Endothelial cell of umbilical vein (primary cell): ENCODE measurements around the gene CNDP2. TPM values are rescaled to one million over a fixed set of nuclear protein-coding genes. Genes with fewer than 3 reads are reported as not detected.

ENCODE experiments used
- BruUV-seq: library from RNA; stranded (reverse); fragments of 400-500 nt; replicated peaks from 2 replicates; lab custom pipeline; 2021; lab: Mats Ljungman, UMichigan
- CTCF ChIA-PET: fragments of 300-600, 350-600 bp; sonication (Branson Sonifier 250); formaldehyde crosslinking; loops from one replicate; lab custom pipeline; 2021; ENCODE audit warnings: antibody characterized with exemption, inconsistent platforms; lab: Charles Lee
- POLR2A ChIA-PET: fragments of 300-600, 350-600 bp; sonication (Branson Sonifier 250); formaldehyde crosslinking; loops from one replicate; lab custom pipeline; 2021; ENCODE audit warnings: antibody characterized with exemption, inconsistent platforms; lab: Charles Lee
- DNase-seq: peaks from one replicate; pipeline ENCODE4 v3.0.0-alpha.2; 2011; ENCODE audit warnings: low read depth, low spot score
- FAIRE-seq: peaks from 2 replicates; lab custom pipeline; 2011; peaks lifted over from hg19 to GRCh38; lab: Jason Lieb, UNC
- H2AFZ ChIP-seq: 2 replicates; pipeline ENCODE4 v1.6.0; 2012; ENCODE audit warnings: low read depth, low read length, control low read depth, inconsistent platforms
- H3K27ac ChIP-seq: 2 replicates; pipeline ENCODE4 v1.5.1; 2011; ENCODE audit warnings: low read depth, mild to moderate bottlenecking, control low read depth, low read length, moderate library complexity; ENCODE audit not compliant: insufficient read depth
- H3K27me3 ChIP-seq, 2 experiments: 2 replicates each; pipeline versions ENCODE4 v1.6.0 to v1.6.1; 2011; ENCODE audit warnings: low read length in 2 of 2, mixed read lengths in 1 of 2; ENCODE audit not compliant: control insufficient read depth in 2 of 2, insufficient read depth in 2 of 2
- H3K36me3 ChIP-seq, 2 experiments: 2 replicates in 1 of 2; 3 replicates in 1 of 2; pipeline ENCODE4 v1.5.1; 2011; ENCODE audit warnings: low read length in 2 of 2, mild to moderate bottlenecking in 1 of 2, moderate library complexity in 1 of 2; ENCODE audit not compliant: control insufficient read depth in 2 of 2, insufficient read depth in 2 of 2; ENCODE audit errors: extremely low read depth in 1 of 2
- H3K4me1 ChIP-seq: 3 replicates; pipeline ENCODE4 v1.5.1; 2011; ENCODE audit warnings: mild to moderate bottlenecking, low read length; ENCODE audit not compliant: control insufficient read depth, insufficient read depth; ENCODE audit errors: extremely low read depth
- H3K4me2 ChIP-seq: 2 replicates; pipeline ENCODE4 v1.6.1; 2011; ENCODE audit warnings: low read length, control low read depth, mixed read lengths; ENCODE audit not compliant: insufficient read depth
- H3K4me3 ChIP-seq, 3 experiments: fragments of 200-600 bp in 1 of 3; sonication (generic), shearing (Covaris generic) in 1 of 3; replicated peaks in 1 of 3; 2 replicates each; pipeline ENCODE4 v1.5.1; 2011 to 2016; ENCODE audit warnings: control low read depth in 3 of 3, low read length in 3 of 3, mild to moderate bottlenecking in 2 of 3, inconsistent platforms in 1 of 3, low read depth in 1 of 3, moderate library complexity in 1 of 3; ENCODE audit not compliant: insufficient read depth in 1 of 3
- H3K79me2 ChIP-seq: 2 replicates; pipeline ENCODE4 v1.6.0; 2012; ENCODE audit warnings: low read length, inconsistent platforms; ENCODE audit not compliant: control insufficient read depth, insufficient read depth
- H3K9ac ChIP-seq: replicated peaks from 2 replicates; pipeline ENCODE3; 2011; ENCODE audit warnings: low read length, control low read depth; ENCODE audit not compliant: insufficient read depth; ENCODE audit errors: extremely low read depth
- H3K9me1 ChIP-seq: replicated peaks from 3 replicates; pipeline ENCODE4 v1.6.0; 2011; ENCODE audit warnings: mild to moderate bottlenecking, low read length; ENCODE audit not compliant: control insufficient read depth, insufficient read depth; ENCODE audit errors: extremely low read depth
- H3K9me3 ChIP-seq: replicated peaks from 2 replicates; pipeline ENCODE4 v1.5.1; 2012; ENCODE audit warnings: low read length, inconsistent platforms; ENCODE audit not compliant: control insufficient read depth, insufficient read depth
- H4K20me1 ChIP-seq: replicated peaks from 2 replicates; pipeline ENCODE3; 2011; ENCODE audit warnings: mild to moderate bottlenecking, low read length; ENCODE audit not compliant: control insufficient read depth, insufficient read depth; ENCODE audit errors: extremely low read depth
- CTCF ChIP-seq, 2 donors: IDR thresholded peaks; 1 replicate in 1 of 2; 2 replicates in 1 of 2; pipeline ENCODE4 v1.5.1; 2011; ENCODE audit warnings: low read length in 2 of 2, mild to moderate bottlenecking in 2 of 2, moderate library complexity in 2 of 2, control low read depth in 1 of 2, inconsistent platforms in 1 of 2, low read depth in 1 of 2; ENCODE audit not compliant: insufficient read depth in 1 of 2; ENCODE audit errors: extremely low read depth in 1 of 2
- EZH2 ChIP-seq: IDR thresholded peaks from 2 replicates; pipeline ENCODE4 v1.6.1; 2012; ENCODE audit warnings: borderline replicate concordance, low read depth, mild to moderate bottlenecking, moderate library complexity, low read length, inconsistent platforms; ENCODE audit not compliant: severe bottlenecking
- FOS ChIP-seq: IDR thresholded peaks from 2 replicates; pipeline ENCODE4 v1.6.1; 2011; ENCODE audit warnings: mild to moderate bottlenecking, low read length, moderate library complexity, borderline replicate concordance; ENCODE audit not compliant: insufficient read depth
- GATA2 ChIP-seq: IDR thresholded peaks from 2 replicates; pipeline ENCODE4 v1.7.0; 2011; ENCODE audit warnings: low read depth, mild to moderate bottlenecking, moderate library complexity, mixed read lengths, low read length; ENCODE audit not compliant: insufficient read length, insufficient read depth
- JUN ChIP-seq: IDR thresholded peaks from 2 replicates; pipeline ENCODE4 v1.6.1; 2011; ENCODE audit warnings: borderline replicate concordance, low read depth; ENCODE audit not compliant: insufficient read length, insufficient read depth
- MAX ChIP-seq: IDR thresholded peaks from 2 replicates; pipeline ENCODE4 v1.6.1; 2011; ENCODE audit not compliant: insufficient read depth, insufficient read length
- MYC ChIP-seq: IDR thresholded peaks from one replicate; pipeline ENCODE4 v1.6.1; 2011; ENCODE audit warnings: mild to moderate bottlenecking, low read depth, low read length
- POLR2A ChIP-seq: IDR thresholded peaks from 2 replicates; pipeline ENCODE4 v1.6.1; 2012; ENCODE audit warnings: low read depth, mild to moderate bottlenecking, control low read depth, low read length
- POLR2AphosphoS5 ChIP-seq: IDR thresholded peaks from 2 replicates; pipeline ENCODE4 v1.6.1; 2012; ENCODE audit warnings: low read depth, mild to moderate bottlenecking, control low read depth, low read length, moderate library complexity; ENCODE audit not compliant: insufficient read depth
- dilution Hi-C: fragments of 300-500 bp; cut with MboI; formaldehyde crosslinking; loops from one replicate; pipeline ENCODE4 v1.15.0; 2019; ENCODE audit warnings: low sequenced_read_pairs; ENCODE audit not compliant: extremely low pct_ligation_motif_present
- intact Hi-C: fragments of 100-400 bp; cut with micrococcal nuclease; formaldehyde crosslinking; loops from one replicate; pipeline ENCODE4 v1.10.0; 2022
- polyA plus RNA-seq, 4 experiments: library from polyadenylated mRNA; depleted of rRNA in 3 of 4; stranded (reverse) in 3 of 4; unstranded in 1 of 4; fragments of >200 nt; gene quantifications; 2 replicates each; pipeline versions ENCODE4 v1.2.1 to v1.2.3, GENCODE V29; 2011 to 2012; ENCODE audit warnings: missing spikeins in 1 of 4
- total RNA-seq: library from RNA; stranded (reverse); gene quantifications from 2 replicates; pipeline ENCODE4 v1.2.3, GENCODE V29; 2021

CNDP2 gene
- total and polyA plus RNA-seq, 2 donors (not counting 3 experiments of a cell fraction or from before 2014, with no cell fraction given) = 52.9 to 123 TPM

GRCh38 chr18:74514860-74515495, 18.8 kb downstream of the CNDP2 start:
- Histone ChIP-seq H4K20me1 (no peaks in the 10 kb centered on the region), H3K27me3 (no peaks in the 10 kb centered on the region), H3K4me1 (no peaks in the 10 kb centered on the region), H3K4me2 (no peak overlapping the region), H3K27ac (no peak overlapping the region), H3K79me2 (no peaks in the 10 kb centered on the region), H3K9me3 (no peaks in the 10 kb centered on the region), H3K4me3 (no peak overlapping the region), H3K36me3 (peaks cover 2 to 47% of the 10 kb centered on the region in 2 experiments), H3K9me1 (no peaks in the 10 kb centered on the region), H2AFZ (no peak overlapping the region), H3K9ac (no peak overlapping the region)
- TF ChIP-seq EZH2 = no peak
- no peak for TF ChIP-seq POLR2AphosphoS5
- TF ChIP-seq MAX = no peak
- TF ChIP-seq GATA2 = no peak
- TF ChIP-seq CTCF (IDR thresholded peaks at IDR 0.05; ENCODE audit: extremely low read depth in 1 of 2, insufficient read depth in 1 of 2, low read depth in 1 of 2, low read length in 2 of 2) = no peak
- TF ChIP-seq FOS = no peak
- TF ChIP-seq POLR2A = no peak
- TF ChIP-seq JUN = no peak
- TF ChIP-seq MYC = no peak
- DNase-seq = no peak
- intact Hi-C loops (no loop called here), dilution Hi-C loops (no loop called here)
- FAIRE-seq = no peak
- POLR2A ChIA-PET = no interaction called here
- no TSS peak for BruUV-seq
- CTCF ChIA-PET = no interaction called here
